ENCODE measurements around the gene CCDC174.

Gene CCDC174

GRCh38 chr3:14614189-14614588 is 37.4 kb upstream of the CCDC174 start:
- no peaks in the 10 kb centered on the region for H3K36me3 ChIP-seq (ENCODE audit: insufficient read depth, low read length)
- H3K9ac ChIP-seq (ENCODE audit: low read depth, low read length) = no peak overlapping the region
- H3K4me3 ChIP-seq (ENCODE audit: low read length) = no peak overlapping the region
- H3K9me3 ChIP-seq (replicated peaks; ENCODE audit: low read length) = no peaks in the 10 kb centered on the region
- H3K4me1 ChIP-seq (ENCODE audit: control insufficient read depth, insufficient read depth, low read length) = no peaks in the 10 kb centered on the region
- H3K27me3 ChIP-seq (ENCODE audit: control insufficient read depth, insufficient read depth, low read length) = peaks cover 43% of the 10 kb centered on the region
- no peak overlapping the region for H3K4me2 ChIP-seq (ENCODE audit: low read length)

- Histone ChIP-seq H3K4me3 (ENCODE audit: low read length) (no peak overlapping the region), H3K27me3 (ENCODE audit: control insufficient read depth, insufficient read depth, low read length) (peaks cover 41% of the 10 kb centered on the region), H3K9me3 (replicated peaks; ENCODE audit: low read length) (no peaks in the 10 kb centered on the region), H3K4me1 (ENCODE audit: control insufficient read depth, insufficient read depth, low read length) (no peaks in the 10 kb centered on the region), H3K4me2 (ENCODE audit: low read length) (no peak overlapping the region), H3K9ac (ENCODE audit: low read depth, low read length) (no peak overlapping the region), H3K36me3 (ENCODE audit: insufficient read depth, low read length) (no peaks in the 10 kb centered on the region)
Measured at GRCh38 chr3:14614862-14615261, 36.7 kb upstream of the CCDC174 start.

- no peak overlapping the region for H3K4me3 ChIP-seq (ENCODE audit: low read length)
- no peaks in the 10 kb centered on the region for H3K36me3 ChIP-seq (ENCODE audit: insufficient read depth, low read length)
- H3K9ac ChIP-seq (ENCODE audit: low read depth, low read length) = no peak overlapping the region
- peaks cover 29% of the 10 kb centered on the region for H3K27me3 ChIP-seq (ENCODE audit: control insufficient read depth, insufficient read depth, low read length)
- no peak overlapping the region for H3K4me2 ChIP-seq (ENCODE audit: low read length)
- H3K4me1 ChIP-seq (ENCODE audit: control insufficient read depth, insufficient read depth, low read length) = no peaks in the 10 kb centered on the region
- H3K9me3 ChIP-seq (replicated peaks; ENCODE audit: low read length) = no peaks in the 10 kb centered on the region
Measured at GRCh38 chr3:14616606-14617507, 34.7 kb upstream of the CCDC174 start.

- Histone ChIP-seq H3K4me3 (ENCODE audit: low read length) (no peak overlapping the region), H3K27me3 (ENCODE audit: control insufficient read depth, insufficient read depth, low read length) (peaks cover 29% of the 10 kb centered on the region), H3K4me2 (ENCODE audit: low read length) (no peak overlapping the region), H3K9ac (ENCODE audit: low read depth, low read length) (no peak overlapping the region), H3K9me3 (replicated peaks; ENCODE audit: low read length) (no peaks in the 10 kb centered on the region), H3K4me1 (ENCODE audit: control insufficient read depth, insufficient read depth, low read length) (no peaks in the 10 kb centered on the region), H3K36me3 (ENCODE audit: insufficient read depth, low read length) (no peaks in the 10 kb centered on the region)
Measured at GRCh38 chr3:14617508-14618023, 34.0 kb upstream of the CCDC174 start.

- Histone ChIP-seq H3K9me3 (replicated peaks; ENCODE audit: low read length) (no peaks in the 10 kb centered on the region), H3K36me3 (ENCODE audit: insufficient read depth, low read length) (no peaks in the 10 kb centered on the region), H3K4me2 (ENCODE audit: low read length) (no peak overlapping the region), H3K4me1 (ENCODE audit: control insufficient read depth, insufficient read depth, low read length) (no peaks in the 10 kb centered on the region), H3K27me3 (ENCODE audit: control insufficient read depth, insufficient read depth, low read length) (peaks cover 44% of the 10 kb centered on the region), H3K4me3 (ENCODE audit: low read length) (no peak overlapping the region), H3K9ac (ENCODE audit: low read depth, low read length) (no peak overlapping the region)
Measured at GRCh38 chr3:14619605-14620004, 32.0 kb upstream of the CCDC174 start.

GRCh38 chr3:14620512-14620911 is 31.1 kb upstream of the CCDC174 start:
- no peak overlapping the region for H3K9ac ChIP-seq (ENCODE audit: low read depth, low read length)
- H3K4me1 ChIP-seq (ENCODE audit: control insufficient read depth, insufficient read depth, low read length) = no peaks in the 10 kb centered on the region
- H3K4me2 ChIP-seq (ENCODE audit: low read length) = no peak overlapping the region
- H3K36me3 ChIP-seq (ENCODE audit: insufficient read depth, low read length) = no peaks in the 10 kb centered on the region
- no peaks in the 10 kb centered on the region for H3K9me3 ChIP-seq (replicated peaks; ENCODE audit: low read length)
- H3K4me3 ChIP-seq (ENCODE audit: low read length) = no peak overlapping the region
- H3K27me3 ChIP-seq (ENCODE audit: control insufficient read depth, insufficient read depth, low read length) = peaks cover 46% of the 10 kb centered on the region

GRCh38 chr3:14621093-14621492 is 30.5 kb upstream of the CCDC174 start:
- Histone ChIP-seq H3K9me3 (replicated peaks; ENCODE audit: low read length) (no peaks in the 10 kb centered on the region), H3K9ac (ENCODE audit: low read depth, low read length) (no peak overlapping the region), H3K27me3 (ENCODE audit: control insufficient read depth, insufficient read depth, low read length) (peaks cover 46% of the 10 kb centered on the region), H3K4me1 (ENCODE audit: control insufficient read depth, insufficient read depth, low read length) (no peaks in the 10 kb centered on the region), H3K4me2 (ENCODE audit: low read length) (no peak overlapping the region), H3K36me3 (ENCODE audit: insufficient read depth, low read length) (no peaks in the 10 kb centered on the region), H3K4me3 (ENCODE audit: low read length) (no peak overlapping the region)

- Histone ChIP-seq H3K36me3 (ENCODE audit: insufficient read depth, low read length) (no peaks in the 10 kb centered on the region), H3K4me3 (ENCODE audit: low read length) (no peak overlapping the region), H3K9me3 (replicated peaks; ENCODE audit: low read length) (no peaks in the 10 kb centered on the region), H3K9ac (ENCODE audit: low read depth, low read length) (no peak overlapping the region), H3K4me2 (ENCODE audit: low read length) (no peak overlapping the region), H3K4me1 (ENCODE audit: control insufficient read depth, insufficient read depth, low read length) (no peaks in the 10 kb centered on the region), H3K27me3 (ENCODE audit: control insufficient read depth, insufficient read depth, low read length) (peaks cover 44% of the 10 kb centered on the region)
Measured at GRCh38 chr3:14622368-14622767, 29.2 kb upstream of the CCDC174 start.

GRCh38 chr3:14623569-14624051 is 28.0 kb upstream of the CCDC174 start:
- H3K36me3 ChIP-seq (ENCODE audit: insufficient read depth, low read length) = no peaks in the 10 kb centered on the region
- H3K9me3 ChIP-seq (replicated peaks; ENCODE audit: low read length) = no peaks in the 10 kb centered on the region
- no peak overlapping the region for H3K4me2 ChIP-seq (ENCODE audit: low read length)
- H3K27me3 ChIP-seq (ENCODE audit: control insufficient read depth, insufficient read depth, low read length) = peaks cover 41% of the 10 kb centered on the region
- H3K9ac ChIP-seq (ENCODE audit: low read depth, low read length) = no peak overlapping the region
- H3K4me3 ChIP-seq (ENCODE audit: low read length) = no peak overlapping the region
- H3K4me1 ChIP-seq (ENCODE audit: control insufficient read depth, insufficient read depth, low read length) = no peaks in the 10 kb centered on the region

GRCh38 chr3:14624498-14624897 is 27.1 kb upstream of the CCDC174 start:
- Histone ChIP-seq H3K4me2 (ENCODE audit: low read length) (no peak overlapping the region), H3K36me3 (ENCODE audit: insufficient read depth, low read length) (no peaks in the 10 kb centered on the region), H3K4me3 (ENCODE audit: low read length) (no peak overlapping the region), H3K4me1 (ENCODE audit: control insufficient read depth, insufficient read depth, low read length) (no peaks in the 10 kb centered on the region), H3K27me3 (ENCODE audit: control insufficient read depth, insufficient read depth, low read length) (peaks cover 37% of the 10 kb centered on the region), H3K9ac (ENCODE audit: low read depth, low read length) (no peak overlapping the region), H3K9me3 (replicated peaks; ENCODE audit: low read length) (no peaks in the 10 kb centered on the region)

- H3K9ac ChIP-seq (ENCODE audit: low read depth, low read length) = no peak overlapping the region
- no peak overlapping the region for H3K4me3 ChIP-seq (ENCODE audit: low read length)
- H3K36me3 ChIP-seq (ENCODE audit: insufficient read depth, low read length) = no peaks in the 10 kb centered on the region
- H3K27me3 ChIP-seq (ENCODE audit: control insufficient read depth, insufficient read depth, low read length) = peaks cover 35% of the 10 kb centered on the region
- no peaks in the 10 kb centered on the region for H3K4me1 ChIP-seq (ENCODE audit: control insufficient read depth, insufficient read depth, low read length)
- H3K4me2 ChIP-seq (ENCODE audit: low read length) = no peak overlapping the region
- no peaks in the 10 kb centered on the region for H3K9me3 ChIP-seq (replicated peaks; ENCODE audit: low read length)
Measured at GRCh38 chr3:14625443-14625842, 26.1 kb upstream of the CCDC174 start.

- Histone ChIP-seq H3K9ac (ENCODE audit: low read depth, low read length) (no peak overlapping the region), H3K4me1 (ENCODE audit: control insufficient read depth, insufficient read depth, low read length) (no peaks in the 10 kb centered on the region), H3K27me3 (ENCODE audit: control insufficient read depth, insufficient read depth, low read length) (peaks cover 28% of the 10 kb centered on the region), H3K4me3 (ENCODE audit: low read length) (no peak overlapping the region), H3K36me3 (ENCODE audit: insufficient read depth, low read length) (no peaks in the 10 kb centered on the region), H3K9me3 (replicated peaks; ENCODE audit: low read length) (no peaks in the 10 kb centered on the region), H3K4me2 (ENCODE audit: low read length) (no peak overlapping the region)
Measured at GRCh38 chr3:14627815-14628214, 23.7 kb upstream of the CCDC174 start.
